ENCODE measurements around the gene CAMKMT.

CAMKMT gene

GRCh38 chr2:44605511-44605910 is 243.8 kb downstream of the CAMKMT start:
- DNase-seq = no peak

DNA sequence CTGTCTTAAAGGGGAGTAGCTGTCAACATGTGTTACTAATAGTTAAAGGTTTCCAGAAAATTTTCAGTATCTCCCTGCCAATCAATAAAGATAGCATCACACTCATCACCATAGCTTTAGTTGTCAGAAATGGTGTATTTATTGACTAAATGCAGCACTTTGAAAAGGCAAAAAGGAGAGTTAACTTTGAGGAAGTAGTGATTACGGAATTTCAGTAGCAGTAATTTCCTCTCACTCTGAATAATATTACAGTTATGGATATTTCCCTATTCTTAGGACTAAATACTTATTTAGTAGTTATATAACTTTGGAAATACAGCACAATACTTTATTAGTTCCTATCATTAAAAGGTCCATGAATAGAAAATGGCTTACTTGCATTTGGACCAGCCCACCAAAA is 250.5 kb downstream of the CAMKMT start:
- DNase-seq = no peak

DNA sequence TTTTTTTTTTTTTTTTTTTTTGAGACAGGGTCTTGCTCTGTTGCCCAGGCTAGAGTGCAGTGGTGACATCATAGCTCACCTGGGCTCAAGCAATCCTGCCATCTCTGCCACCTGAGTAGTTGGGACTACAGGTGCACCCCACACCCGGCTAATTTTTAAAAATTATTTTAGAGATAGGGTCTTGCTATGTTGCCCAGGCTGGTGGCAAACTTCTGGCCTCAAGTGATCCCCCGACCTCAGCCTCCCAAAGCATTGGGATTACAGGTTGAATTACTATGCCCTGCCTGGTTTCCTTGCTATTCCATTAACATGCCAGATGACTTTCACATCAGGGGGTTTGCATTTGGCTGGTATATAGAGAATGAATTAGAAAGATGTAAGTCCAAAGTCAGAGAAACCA is 253.2 kb downstream of the CAMKMT start:
- DNase-seq = no peak

DNA sequence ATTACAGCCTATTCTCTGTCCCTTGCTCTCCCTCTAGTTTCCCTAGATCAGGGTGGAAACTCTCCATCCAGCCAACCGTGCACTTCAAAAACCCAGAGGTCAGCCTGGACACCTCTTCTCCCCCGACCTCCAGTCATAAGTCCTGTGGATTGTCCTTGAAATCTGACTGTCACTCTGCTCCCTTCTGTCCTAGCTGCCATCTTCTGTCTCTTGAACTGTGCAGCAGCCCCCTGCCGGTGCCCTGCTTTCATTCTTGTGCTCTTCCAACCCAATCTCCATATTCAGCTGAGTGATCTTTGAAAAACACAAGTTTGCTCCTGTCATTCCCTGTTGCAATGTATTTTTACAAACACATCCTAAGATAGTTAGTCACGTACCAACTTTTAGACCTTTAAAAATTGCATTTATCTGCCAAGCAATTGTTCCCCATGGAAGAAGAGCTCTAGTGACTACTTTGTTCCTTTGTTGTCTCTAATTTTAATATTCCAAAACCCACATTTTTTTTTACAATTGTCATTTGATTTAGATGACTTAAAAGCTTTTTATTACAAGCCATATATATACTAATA is 254.3 kb downstream of the CAMKMT start:
- DNase-seq = no peak

DNA sequence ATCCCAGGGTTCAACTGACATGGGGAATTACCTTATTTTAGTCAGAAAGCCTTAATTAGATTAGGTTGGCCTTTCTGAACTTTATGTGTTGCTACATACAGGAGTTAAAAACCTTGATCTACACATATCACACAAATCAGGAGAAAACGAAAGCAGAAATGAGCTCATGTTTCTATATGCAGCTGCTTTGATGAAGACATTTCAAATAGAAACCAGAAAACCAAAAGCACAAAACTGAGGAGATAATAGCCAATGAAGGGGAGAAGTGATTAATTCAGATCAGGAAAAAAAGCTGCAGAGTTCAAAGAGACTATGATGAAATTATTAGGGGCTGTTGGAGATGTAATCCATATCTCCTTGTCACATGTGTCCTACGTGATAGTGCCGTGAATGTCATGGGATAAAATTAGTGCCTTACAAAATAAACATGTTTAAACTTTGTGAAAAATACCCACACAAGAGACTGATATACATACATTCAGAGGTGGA is 255.0 kb downstream of the CAMKMT start:
- DNase-seq = no peak

- DNase-seq = no peak
Measured at GRCh38 chr2:44618251-44619023, 256.7 kb downstream of the CAMKMT start.

GRCh38 chr2:44620189-44620990 is 258.6 kb downstream of the CAMKMT start:
- no peak for DNase-seq

DNA sequence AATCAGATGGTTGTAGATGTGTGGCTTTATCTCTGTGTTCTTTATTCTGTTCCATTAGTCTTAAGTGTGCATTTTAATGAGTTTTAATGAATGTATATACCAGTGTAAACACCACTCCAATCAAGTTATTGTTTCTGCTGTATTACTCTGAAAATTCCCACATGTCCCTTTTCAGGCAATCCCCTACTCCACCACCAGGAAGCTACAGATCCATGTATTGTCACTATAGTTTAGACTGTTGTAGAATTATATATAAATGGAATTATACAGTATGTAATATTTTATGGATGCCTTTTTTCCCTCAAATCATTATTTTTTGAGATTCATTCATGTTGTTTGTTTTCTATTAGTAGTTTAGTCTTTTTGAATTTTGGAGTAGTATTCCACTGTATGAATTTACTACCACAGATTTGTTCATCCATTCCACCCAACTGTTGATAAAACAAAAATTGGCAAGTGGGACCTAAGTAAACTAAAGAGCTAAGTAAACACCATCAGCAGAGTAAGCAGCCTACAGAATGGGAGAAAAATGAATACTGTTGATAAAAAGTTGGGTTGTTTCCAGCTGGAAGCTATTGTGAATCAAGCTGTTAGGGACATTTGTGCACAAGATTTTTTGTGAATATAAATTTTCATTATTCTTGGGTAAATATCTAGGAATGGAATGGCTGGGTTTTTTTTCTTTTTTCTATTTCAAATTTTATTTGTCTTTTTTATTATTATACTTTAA is 262.0 kb downstream of the CAMKMT start:
- no peak for DNase-seq

DNA sequence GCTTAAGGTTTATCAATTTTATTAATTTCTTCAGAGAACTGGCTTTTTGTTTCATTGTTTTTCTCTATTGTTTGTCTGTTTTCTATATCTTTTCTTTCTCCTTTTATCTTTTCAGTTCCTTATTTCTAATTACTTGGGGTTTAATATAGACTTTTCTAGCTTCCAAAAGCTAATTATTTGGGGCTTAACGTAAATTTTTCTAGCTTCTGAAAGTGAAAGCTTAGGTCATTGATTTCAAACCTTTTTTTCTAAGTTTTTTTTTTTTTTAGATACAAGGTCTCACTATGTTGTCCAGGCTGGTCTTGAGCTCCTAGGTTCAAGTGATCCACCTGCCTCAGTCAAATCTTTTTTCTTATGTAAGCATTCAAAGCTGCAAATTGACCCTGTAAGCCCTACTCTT is 266.6 kb downstream of the CAMKMT start:
- no peak for DNase-seq

DNA sequence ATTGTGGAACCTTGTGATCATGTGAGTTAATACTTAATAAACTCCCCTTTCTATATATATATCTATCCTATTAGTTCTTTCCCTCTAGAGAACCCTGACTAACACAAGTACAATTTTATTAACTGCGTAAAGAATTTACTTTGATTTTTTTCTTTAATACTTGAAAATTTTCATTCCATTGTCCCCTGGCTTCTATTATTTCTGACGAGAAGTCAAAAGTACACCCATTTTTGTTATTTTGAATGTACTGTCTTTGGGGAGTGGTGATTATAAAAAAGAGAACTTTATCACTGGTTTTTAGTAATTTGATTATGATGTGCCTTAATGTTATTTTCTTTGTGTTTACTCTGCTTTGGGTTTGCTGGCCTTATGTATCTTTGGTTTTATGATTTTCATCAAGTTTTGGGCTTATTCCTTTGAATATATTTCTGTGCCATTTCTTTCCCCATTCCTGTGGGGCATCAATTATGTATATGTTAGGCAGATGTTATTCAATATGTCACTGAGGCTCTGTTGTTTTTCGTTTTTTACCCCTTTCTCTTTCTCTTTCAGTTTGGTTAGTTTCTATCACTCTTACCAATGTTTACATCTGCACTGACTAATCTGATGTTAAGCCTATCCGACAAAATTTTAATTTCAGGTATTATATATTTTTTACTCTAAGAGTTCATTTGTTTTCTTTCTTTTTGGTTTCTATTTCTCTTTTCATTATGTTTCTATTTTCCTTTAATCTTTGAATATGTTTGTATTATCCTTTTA is 271.4 kb downstream of the CAMKMT start:
- DNase-seq = no peak

GRCh38 chr2:44635725-44636124 is 274.0 kb downstream of the CAMKMT start:
- no peak for DNase-seq

DNA sequence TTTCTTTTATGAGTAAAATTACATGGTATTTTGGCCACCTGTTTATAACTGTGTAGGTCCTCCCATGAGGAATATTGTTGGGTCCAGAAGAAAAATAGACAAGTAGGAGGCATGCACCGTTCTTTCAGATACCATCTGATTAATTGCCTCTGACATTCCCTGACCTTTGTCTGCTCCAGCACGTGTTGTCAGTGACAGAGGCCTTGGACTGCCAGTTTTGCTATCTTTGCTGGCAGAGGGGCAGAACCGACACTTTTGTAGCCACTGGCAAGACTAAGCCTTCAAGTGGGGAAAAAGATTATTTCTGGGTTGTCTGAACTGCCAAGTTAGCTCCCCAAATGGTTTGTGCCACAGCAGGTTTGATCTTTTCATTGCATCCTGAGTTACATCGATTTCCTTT is 276.9 kb downstream of the CAMKMT start:
- no peak for DNase-seq

- DNase-seq = no peak
Measured at GRCh38 chr2:44639399-44639798, 277.7 kb downstream of the CAMKMT start.

GRCh38 chr2:44642123-44642857 is 280.5 kb downstream of the CAMKMT start:
- DNase-seq = no peak

- no peak for DNase-seq
Measured at GRCh38 chr2:44645937-44646336, 284.2 kb downstream of the CAMKMT start.

- no peak for DNase-seq
Measured at GRCh38 chr2:44649381-44649780, 287.6 kb downstream of the CAMKMT start.

DNA sequence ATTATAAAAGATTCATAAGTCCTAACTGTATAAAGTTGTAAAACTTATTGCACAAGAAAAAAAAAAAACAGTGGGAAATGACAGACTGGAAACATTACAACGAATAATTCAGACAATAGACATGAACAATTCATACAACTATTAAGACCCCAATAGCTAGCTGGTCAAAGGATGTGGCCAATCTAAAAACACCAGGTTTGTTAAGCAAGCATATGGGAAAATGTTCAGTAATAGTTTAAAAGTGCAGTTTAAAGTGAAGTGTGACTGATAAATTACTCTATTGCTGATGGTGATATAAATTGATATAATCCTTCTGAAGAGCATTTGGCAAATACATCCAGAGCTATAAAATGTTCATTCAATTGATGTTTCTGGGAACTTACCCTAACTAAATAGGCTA is 289.0 kb downstream of the CAMKMT start:
- no peak for DNase-seq

DNA sequence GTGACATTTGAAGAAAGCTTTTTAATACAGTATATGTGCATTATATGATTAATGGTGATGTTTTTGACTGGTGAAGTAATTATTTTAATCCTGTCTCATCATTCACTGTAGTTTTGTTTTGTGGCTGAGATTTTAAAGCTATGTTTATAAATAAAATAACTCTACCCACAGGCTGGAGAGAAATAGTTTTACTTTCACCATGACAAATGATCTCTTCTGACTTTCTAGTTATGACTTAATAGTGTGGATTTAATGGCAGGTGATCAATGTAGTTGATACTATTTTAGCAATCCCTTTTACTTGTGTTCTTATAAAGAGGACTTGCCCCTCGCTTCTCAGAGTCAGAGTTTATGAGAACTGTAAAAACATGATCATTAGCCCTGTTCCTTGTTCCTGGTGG is 290.2 kb downstream of the CAMKMT start:
- no peak for DNase-seq

- peak; percentile 67 for DNase-seq
Measured at GRCh38 chr2:44652701-44653100, 291.0 kb downstream of the CAMKMT start.

DNA sequence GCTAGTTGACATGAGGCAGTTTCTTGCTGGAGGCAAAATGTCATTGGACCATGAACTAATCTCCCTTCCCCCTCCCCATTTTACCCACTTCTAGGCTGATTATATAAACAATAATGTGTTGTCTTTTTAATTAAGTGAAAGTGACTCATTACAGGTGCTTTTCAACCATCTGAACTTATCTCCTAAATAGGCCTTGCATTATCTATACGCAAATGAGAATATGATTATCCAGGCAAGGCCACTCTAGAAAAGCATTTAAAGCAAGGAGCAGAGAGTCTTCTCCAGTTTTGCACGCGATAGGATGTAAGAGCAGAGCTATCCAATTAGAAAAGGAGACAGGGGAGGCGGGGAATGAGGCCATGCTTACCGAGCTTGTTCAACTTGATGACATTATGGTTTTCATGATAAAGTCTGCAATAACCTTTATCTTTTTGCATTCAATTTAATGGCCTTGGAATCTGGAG is 293.7 kb downstream of the CAMKMT start:
- no peak for DNase-seq

- DNase-seq = no peak
Measured at GRCh38 chr2:44656460-44656859, 294.7 kb downstream of the CAMKMT start.

Measured in NCI-H1694 treated with DMSO at 0.1 percent for 48 hours (cell line).